Measurements from ENCODE around the gene MICU1. TPM values are rescaled to one million over a fixed set of nuclear protein-coding genes. Genes with fewer than 3 reads are reported as not detected.

The MICU1 gene
- polyA plus RNA-seq, 2 of the 4 experiments (the other 2 are of a cell fraction) = 54.5 to 58.6 TPM

DNA sequence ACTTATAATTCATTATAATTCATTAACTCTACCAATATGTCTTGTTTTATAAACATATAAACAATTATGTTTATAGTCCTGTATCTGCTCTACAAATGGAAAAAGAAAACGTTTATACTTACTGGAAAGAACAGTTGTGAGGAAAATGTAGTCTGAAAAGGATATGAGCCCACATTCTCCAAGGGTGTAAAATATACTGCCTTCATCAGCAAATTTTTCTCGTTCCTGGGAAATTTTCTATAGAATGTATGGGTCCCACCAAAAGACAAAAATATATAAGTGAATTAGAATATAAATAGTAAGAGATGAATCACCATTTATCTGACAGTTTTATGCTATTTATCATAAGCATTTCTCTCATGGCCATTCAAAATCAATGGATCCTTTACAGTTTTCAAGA is 117.8 kb downstream of the MICU1 start:
- FAIRE-seq = no peak
- DNase-seq (ENCODE audit: low read depth in 1 of 2, low spot score in 1 of 2) = no peak
- CTCF ChIA-PET = no interaction called here

DNA sequence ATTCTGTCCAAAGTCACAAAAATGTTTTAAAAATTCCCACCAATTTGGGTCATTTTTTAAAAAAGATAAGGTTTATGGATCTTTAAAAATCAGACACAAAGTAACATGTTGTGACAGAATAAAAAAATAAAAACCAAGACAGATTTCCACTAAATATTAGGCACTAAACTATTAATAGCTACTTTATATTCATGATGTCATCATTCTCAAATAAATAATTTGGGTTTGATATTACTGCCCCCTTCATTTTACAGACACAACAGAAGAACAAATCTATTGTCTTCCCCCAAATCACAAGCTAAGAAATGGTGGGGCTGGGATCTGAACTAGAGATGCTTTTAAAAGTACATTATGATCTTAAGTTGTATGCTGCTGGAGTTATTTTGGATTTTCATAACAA is 119.4 kb downstream of the MICU1 start:
- peaks cover 12% of the 10 kb centered on the region; the same call in 1 of the 3 replicates for H3K9me3 ChIP-seq
- ChIA-PET CTCF (no interaction called here), POLR2A (no interaction called here)
- no peak for TF ChIP-seq PBX3 (IDR thresholded peaks at IDR 0.05)
- no peak for TF ChIP-seq CEBPB (IDR thresholded peaks at IDR 0.05)
- no peak for TF ChIP-seq MAZ (IDR thresholded peaks at IDR 0.05; ENCODE audit: borderline replicate concordance, low read depth, low read length)
- TF ChIP-seq RARB (CRISPR knock-in tag; IDR thresholded peaks at IDR 0.05) = no peak
- no peak for TF ChIP-seq ZSCAN20 (CRISPR knock-in tag; IDR thresholded peaks at IDR 0.05)
- TF ChIP-seq TP53 (CRISPR knock-in tag; IDR thresholded peaks at IDR 0.05) = no peak
- TF ChIP-seq, protein P1, sequence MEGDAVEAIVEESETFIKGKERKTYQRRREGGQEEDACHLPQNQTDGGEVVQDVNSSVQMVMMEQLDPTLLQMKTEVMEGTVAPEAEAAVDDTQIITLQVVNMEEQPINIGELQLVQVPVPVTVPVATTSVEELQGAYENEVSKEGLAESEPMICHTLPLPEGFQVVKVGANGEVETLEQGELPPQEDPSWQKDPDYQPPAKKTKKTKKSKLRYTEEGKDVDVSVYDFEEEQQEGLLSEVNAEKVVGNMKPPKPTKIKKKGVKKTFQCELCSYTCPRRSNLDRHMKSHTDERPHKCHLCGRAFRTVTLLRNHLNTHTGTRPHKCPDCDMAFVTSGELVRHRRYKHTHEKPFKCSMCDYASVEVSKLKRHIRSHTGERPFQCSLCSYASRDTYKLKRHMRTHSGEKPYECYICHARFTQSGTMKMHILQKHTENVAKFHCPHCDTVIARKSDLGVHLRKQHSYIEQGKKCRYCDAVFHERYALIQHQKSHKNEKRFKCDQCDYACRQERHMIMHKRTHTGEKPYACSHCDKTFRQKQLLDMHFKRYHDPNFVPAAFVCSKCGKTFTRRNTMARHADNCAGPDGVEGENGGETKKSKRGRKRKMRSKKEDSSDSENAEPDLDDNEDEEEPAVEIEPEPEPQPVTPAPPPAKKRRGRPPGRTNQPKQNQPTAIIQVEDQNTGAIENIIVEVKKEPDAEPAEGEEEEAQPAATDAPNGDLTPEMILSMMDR (IDR thresholded peaks at IDR 0.05) = no peak
- TF ChIP-seq SMC3 (IDR thresholded peaks at IDR 0.05) = no peak
- TF ChIP-seq EP300 (IDR thresholded peaks at IDR 0.05) = no peak
- no peak for TF ChIP-seq POLR2A (IDR thresholded peaks at IDR 0.05; ENCODE audit: low read length)
- no peak for TF ChIP-seq NPAS2 (CRISPR knock-in tag; IDR thresholded peaks at IDR 0.05; ENCODE audit: borderline replicate concordance)
- no peak overlapping the region for H3K27ac ChIP-seq
- no peaks in the 10 kb centered on the region for H3K4me1 ChIP-seq
- ATAC-seq (no peak), FAIRE-seq (no peak), DNase-seq (ENCODE audit: low read depth in 1 of 2, low spot score in 1 of 2) (no peak)
- H3K4me2 ChIP-seq = no peak overlapping the region
- no peak overlapping the region for H3K4me3 ChIP-seq

More for the DNA sequence above, 117.8 kb downstream of the MICU1 start:
- H3K4me1 ChIP-seq = no peaks in the 10 kb centered on the region
- POLR2A ChIA-PET = no interaction called here
- TF ChIP-seq FOXS1 (CRISPR knock-in tag; IDR thresholded peaks at IDR 0.05) (no peak), MAFK (IDR thresholded peaks at IDR 0.05; ENCODE audit: partially characterized antibody) (peak; percentile 62), SREBF2 (IDR thresholded peaks at IDR 0.05) (no peak), FOSB (CRISPR knock-in tag; IDR thresholded peaks at IDR 0.05) (no peak), FOSL2 (IDR thresholded peaks at IDR 0.05) (no peak), FOSL2 (CRISPR knock-in tag; IDR thresholded peaks at IDR 0.05) (no peak), HDAC2 (IDR thresholded peaks at IDR 0.05) (no peak), PBX3 (IDR thresholded peaks at IDR 0.05) (no peak)
- H3K4me3 ChIP-seq = no peak overlapping the region
- no peak overlapping the region for H3K4me2 ChIP-seq
- 45% methylated on average over 2 of the region's 2 CpGs for WGBS (ENCODE audit: missing lambda C conversion rate)
- no peak for ATAC-seq
- H3K27ac ChIP-seq = no peak overlapping the region
- peaks cover 12% of the 10 kb centered on the region; the same call in 1 of the 3 replicates for H3K9me3 ChIP-seq

DNA sequence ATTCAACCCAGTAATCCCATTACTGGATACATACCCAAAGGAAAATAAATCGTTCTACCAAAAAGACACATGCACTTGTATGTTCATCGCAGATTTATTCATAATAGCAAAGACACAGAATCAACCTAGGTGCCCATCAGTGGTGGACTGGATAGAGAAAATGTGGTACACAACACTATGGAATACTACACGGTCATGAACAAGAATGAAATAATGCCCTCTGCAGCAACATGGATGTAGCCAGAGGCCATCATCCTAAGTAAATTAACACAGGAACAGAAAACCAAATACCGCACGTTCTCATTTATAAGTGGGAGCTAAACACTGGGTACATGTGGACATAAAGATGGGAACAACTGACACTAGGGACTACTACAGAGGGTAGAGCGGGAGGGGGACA is 120.4 kb downstream of the MICU1 start:
- ChIA-PET CTCF (no interaction called here), POLR2A (no interaction called here)
- no peak overlapping the region for H3K4me2 ChIP-seq
- no peak for ATAC-seq
- 94% methylated on average over 6 of the region's 6 CpGs for WGBS (ENCODE audit: missing lambda C conversion rate)
- no peak overlapping the region for H3K4me3 ChIP-seq
- peaks cover 12% of the 10 kb centered on the region; the same call in 1 of the 3 replicates for H3K9me3 ChIP-seq
- no peaks in the 10 kb centered on the region for H3K4me1 ChIP-seq
- no peak overlapping the region for H3K27ac ChIP-seq
- FAIRE-seq = no peak
- no peak for TF ChIP-seq FOXS1 (CRISPR knock-in tag; IDR thresholded peaks at IDR 0.05)
- no peak for TF ChIP-seq POLR2A (IDR thresholded peaks at IDR 0.05; ENCODE audit: low read length)
- no peak for TF ChIP-seq RFX5 (IDR thresholded peaks at IDR 0.05)
- no peak for TF ChIP-seq EHF (CRISPR knock-in tag; IDR thresholded peaks at IDR 0.05)
- no peak for TF ChIP-seq SREBF2 (IDR thresholded peaks at IDR 0.05)
- TF ChIP-seq NR3C1 (IDR thresholded peaks at IDR 0.05) = no peak
- no peak for TF ChIP-seq E2F6 (IDR thresholded peaks at IDR 0.05; ENCODE audit: borderline replicate concordance, low read depth)
- no peak for TF ChIP-seq ZFP36 (IDR thresholded peaks at IDR 0.05; ENCODE audit: borderline replicate concordance, partially characterized antibody)
- TF ChIP-seq RARB (CRISPR knock-in tag; IDR thresholded peaks at IDR 0.05) = no peak
- TF ChIP-seq, protein P2, sequence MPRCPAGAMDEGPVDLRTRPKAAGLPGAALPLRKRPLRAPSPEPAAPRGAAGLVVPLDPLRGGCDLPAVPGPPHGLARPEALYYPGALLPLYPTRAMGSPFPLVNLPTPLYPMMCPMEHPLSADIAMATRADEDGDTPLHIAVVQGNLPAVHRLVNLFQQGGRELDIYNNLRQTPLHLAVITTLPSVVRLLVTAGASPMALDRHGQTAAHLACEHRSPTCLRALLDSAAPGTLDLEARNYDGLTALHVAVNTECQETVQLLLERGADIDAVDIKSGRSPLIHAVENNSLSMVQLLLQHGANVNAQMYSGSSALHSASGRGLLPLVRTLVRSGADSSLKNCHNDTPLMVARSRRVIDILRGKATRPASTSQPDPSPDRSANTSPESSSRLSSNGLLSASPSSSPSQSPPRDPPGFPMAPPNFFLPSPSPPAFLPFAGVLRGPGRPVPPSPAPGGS (IDR thresholded peaks at IDR 0.05) = no peak
- TF ChIP-seq POLR2AphosphoS2 (conservative IDR thresholded peaks at IDR 0.05; ENCODE audit: low read length) = no peak
- no peak for DNase-seq (ENCODE audit: low read depth in 1 of 2, low spot score in 1 of 2)

Measured in A549 (cell line).